Suprapubic skin (tissue), 4 donors: ENCODE measurements around the gene RPL41.

Experiments used
- CTCF ChIP-seq, 2 donors: fragments of 200-600 bp in 1 of 2; fragments of 450-650 bp in 1 of 2; sonication (generic) in 1 of 2; IDR thresholded peaks; one replicate each; pipeline ENCODE4 v1.5.1; 2016 to 2019; ENCODE audit warnings: antibody characterized with exemption in 2 of 2, mild to moderate bottlenecking in 1 of 2, moderate library complexity in 1 of 2
- POLR2A ChIP-seq, 2 donors: fragments of 450-650 bp; IDR thresholded peaks; one replicate each; pipeline ENCODE4 v1.6.1; 2017; ENCODE audit warnings: antibody characterized with exemption in 2 of 2, mild to moderate bottlenecking in 2 of 2, moderate library complexity in 2 of 2
- POLR2AphosphoS5 ChIP-seq, 3 donors: sonication (generic); formaldehyde crosslinking; IDR thresholded peaks; one replicate each; pipeline ENCODE4 v1.6.1; 2017; ENCODE audit warnings: antibody characterized with exemption in 3 of 3

GRCh38 chr12:56162468-56163290 lies 46.2 kb downstream of the RPL41 start:
- no peak for TF ChIP-seq CTCF (IDR thresholded peaks at IDR 0.05)
- no peak for TF ChIP-seq POLR2A (IDR thresholded peaks at IDR 0.05)
- TF ChIP-seq POLR2AphosphoS5 (IDR thresholded peaks at IDR 0.05): no peak
